GM19328 (cell line): ENCODE measurements around the gene CES5A.
"Not testable (repeated sequence)": the region's sequence is repeated elsewhere in the genome, so short reads cannot be mapped to it uniquely, and the experiment has no call there.

Experiments used
- ATAC-seq: cut with Tn5 transposase; IDR thresholded peaks from one replicate; pipeline ENCODE4 v1.9.1; 2021; ENCODE audit warnings: mild to moderate bottlenecking, moderate library complexity; ENCODE audit not compliant: unreplicated experiment

Gene CES5A, protein sequence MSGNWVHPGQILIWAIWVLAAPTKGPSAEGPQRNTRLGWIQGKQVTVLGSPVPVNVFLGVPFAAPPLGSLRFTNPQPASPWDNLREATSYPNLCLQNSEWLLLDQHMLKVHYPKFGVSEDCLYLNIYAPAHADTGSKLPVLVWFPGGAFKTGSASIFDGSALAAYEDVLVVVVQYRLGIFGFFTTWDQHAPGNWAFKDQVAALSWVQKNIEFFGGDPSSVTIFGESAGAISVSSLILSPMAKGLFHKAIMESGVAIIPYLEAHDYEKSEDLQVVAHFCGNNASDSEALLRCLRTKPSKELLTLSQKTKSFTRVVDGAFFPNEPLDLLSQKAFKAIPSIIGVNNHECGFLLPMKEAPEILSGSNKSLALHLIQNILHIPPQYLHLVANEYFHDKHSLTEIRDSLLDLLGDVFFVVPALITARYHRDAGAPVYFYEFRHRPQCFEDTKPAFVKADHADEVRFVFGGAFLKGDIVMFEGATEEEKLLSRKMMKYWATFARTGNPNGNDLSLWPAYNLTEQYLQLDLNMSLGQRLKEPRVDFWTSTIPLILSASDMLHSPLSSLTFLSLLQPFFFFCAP

DNA sequence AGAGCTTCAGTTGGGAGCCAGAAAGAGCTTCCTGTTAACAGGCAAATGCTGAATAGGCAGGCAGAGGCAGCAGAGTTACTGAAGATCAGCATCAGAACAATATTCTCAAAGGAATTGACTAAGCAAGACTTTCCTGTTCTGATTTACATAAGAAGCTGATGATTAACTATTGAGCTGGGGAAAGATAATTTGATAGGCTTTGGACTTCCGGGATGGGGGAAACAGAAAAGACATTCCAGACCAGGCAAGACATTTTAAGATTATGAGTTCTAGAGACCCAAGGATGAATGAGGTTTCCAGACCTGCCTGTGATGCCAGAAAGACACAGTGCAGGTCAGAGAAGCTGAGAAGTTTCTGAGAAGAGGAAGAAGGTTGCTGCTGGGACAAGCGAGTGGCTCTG, at the start of gene CES5A:
CES5A (minus strand) TSS at position 101 of the 400 bp plus-strand sequence. CDS start 152 bp downstream, outside the sequence.
- no peak for ATAC-seq

DNA sequence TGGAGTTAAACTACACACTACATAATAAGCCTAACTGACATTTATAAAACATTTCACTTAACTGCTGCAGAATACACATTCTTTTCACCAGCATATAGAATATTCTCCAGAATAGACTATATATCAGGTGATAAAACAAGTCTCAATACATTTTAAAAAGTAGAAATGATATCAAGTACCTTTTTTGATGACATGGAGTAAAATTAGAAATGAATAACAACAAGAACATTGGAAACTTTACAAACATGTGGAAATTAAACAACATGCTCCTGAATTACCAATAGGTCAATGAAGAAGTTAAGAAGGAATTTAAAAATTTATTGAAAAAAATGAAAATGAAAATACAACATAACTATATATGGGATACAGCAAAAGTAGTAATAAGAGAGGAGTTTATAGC, 47.5 kb upstream of the CES5A start:
- ATAC-seq, result no peak

DNA sequence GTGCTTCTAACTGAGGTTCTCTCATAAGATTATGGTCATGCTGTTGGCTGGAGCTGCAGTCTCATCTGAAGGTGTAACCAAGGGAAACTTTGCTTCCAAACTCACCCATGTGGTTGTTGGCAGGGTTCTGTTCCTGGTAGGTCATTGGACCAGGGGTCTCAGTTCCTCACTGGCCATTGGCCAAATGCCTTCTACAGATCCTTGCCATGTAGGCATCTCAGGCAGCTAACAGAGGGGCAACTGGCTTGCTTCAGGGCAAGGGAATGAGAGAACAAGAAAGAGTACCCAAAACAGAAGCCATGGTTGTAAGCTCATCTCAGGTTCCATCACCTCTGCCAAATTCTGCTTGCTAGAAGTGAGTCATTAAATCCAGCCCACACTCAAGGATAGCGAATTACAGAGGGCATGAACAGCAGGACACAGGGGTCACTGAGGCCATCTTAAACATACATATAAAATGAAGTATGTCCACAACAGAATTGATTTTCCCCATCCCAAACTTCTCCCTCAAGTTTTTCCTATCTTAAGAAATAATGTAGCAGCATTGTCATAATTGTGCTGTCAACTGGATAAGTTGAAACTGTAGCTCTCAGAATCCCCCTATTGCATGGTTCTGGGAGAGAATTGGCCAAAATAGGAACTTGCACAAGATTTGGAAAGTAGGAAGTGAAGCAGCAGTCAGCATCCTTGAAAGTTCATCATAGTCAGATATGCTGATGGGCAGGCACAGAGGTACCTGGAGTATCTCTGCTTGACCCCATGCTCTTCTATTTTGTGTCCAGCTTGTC, 42.4 kb upstream of the CES5A start:
- ATAC-seq, result no peak

DNA sequence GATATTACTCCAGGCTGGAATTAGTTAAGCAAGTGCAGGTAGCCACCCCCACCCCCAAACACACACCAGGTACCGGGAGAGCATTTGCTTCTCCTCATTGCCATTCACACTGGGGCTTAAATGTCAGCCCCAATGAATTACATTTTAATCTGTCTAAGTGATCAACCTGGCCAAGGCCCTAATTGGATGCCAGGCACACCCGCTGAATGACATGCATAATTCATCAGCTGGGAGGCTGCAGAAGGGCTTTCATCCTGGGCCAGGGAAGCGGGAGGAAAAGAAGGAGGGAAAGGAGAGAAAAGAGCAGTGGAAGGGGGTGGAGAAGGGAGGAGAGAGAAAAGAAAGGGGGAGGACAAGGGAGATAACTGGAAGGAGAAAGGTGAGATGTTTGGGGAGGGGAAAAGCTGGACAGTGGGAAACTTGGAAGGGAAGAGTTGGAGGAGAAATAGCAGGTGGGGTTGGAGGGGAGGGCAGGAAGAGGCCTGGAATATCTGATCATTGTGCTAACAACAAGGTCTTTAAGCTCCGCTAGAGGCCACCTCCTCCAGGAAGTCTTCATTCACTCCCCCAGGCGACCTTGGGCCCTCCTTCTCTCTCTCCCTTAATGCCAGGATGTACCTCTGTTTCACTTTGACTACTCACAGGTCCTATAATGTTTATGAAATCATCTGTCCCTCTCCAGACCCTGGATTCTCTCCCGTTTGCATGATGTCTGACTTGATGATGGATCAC, 40.1 kb upstream of the CES5A start:
- no peak for ATAC-seq

DNA sequence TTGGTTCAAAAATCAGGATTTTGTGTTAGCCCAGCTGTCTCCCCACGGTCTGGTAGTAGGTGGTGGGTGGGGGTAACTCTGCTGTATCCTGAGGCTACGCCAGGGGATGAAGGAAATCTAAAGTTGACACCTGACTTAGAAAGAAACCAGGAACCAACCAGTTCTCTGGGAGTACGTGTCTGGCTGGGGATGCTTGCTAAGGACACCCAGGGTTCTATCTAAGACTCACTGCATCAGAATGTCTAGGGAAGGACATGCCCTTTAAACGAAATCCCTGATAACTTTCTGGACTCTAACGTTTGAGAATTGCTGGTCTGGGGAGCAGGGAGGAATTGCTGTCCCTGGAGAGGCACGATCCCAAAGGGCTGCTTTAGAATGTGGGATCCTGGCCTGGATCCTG, 39.2 kb upstream of the CES5A start:
- ATAC-seq, result no peak

DNA sequence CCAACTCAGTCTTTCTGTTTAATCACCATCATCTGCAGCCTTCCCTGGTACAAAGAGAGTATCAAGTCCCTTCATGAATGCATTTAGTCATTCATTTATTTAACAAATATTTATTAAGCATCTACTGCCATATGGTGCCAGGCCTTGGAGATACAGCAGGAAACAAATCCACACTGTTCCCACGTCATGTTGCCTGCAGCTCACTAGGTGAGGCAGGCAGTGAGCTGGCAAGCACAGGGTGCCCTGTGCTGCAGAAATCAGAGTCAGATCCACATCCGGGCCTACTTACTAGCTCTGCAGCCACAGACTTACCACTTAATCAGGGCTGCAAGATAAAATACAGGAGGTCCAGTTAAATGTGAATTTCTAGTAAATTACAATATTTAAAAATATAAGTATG, 38.5 kb upstream of the CES5A start:
- no peak for ATAC-seq

DNA sequence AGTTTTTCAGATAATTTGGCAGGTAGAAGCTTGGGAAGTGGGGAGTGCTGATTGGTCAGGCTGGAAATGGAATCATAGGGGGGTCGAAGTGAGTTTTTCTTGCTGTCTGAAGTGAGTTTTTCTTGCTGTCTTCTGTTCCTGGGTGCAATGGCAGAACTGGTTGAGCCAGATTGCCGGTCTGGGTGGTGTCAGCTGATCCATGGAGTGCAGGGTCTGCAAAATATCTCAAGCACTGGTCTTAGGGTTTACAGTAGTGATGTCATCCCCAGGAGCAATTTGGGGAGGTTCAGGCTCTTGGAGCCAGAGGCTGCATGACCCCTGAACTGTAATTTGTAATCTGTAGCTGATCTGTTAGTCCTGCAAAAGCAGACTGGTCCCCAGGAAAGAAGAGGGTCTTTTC, 37.9 kb upstream of the CES5A start:
- not testable (repeated sequence) for ATAC-seq

DNA sequence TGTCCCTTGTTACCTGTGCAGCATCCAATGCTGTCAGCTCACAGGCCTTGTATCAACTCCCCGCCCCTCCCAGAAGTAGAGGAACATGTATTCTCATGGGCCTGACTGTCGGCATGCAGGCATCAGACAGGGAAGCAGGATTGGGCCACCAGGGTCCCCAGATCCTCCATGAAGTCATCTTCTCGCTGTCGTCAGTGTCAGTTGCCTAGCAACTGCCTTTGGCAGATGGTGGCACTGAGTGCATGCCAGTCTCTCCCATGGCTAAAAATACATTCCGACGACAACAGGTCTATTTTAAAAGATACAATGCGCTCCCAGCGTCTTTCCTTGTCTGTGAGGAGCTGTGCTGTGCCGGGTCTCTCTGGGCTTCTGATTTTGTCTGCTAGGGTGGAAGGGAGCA, 36.8 kb upstream of the CES5A start:
- ATAC-seq, result no peak

DNA sequence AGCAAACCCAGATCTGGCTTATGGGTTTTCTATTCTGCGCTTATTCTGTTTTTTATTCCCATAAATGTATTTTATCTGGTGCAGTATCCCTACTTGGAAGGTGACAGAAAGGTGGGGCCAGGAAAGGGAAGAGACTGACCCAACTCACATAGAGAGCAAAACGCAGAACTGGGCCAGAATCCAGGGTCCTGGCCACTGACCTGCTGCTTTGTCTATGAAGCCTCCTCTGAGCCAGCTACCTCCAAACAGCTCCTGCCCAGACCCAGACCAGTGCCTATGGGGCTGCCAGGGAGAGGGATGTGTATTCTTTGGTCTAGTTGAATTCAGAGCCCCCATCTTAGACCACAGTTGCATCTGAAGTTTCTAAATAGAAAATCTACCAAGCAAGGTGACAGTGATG, 36.4 kb upstream of the CES5A start:
- no peak for ATAC-seq

DNA sequence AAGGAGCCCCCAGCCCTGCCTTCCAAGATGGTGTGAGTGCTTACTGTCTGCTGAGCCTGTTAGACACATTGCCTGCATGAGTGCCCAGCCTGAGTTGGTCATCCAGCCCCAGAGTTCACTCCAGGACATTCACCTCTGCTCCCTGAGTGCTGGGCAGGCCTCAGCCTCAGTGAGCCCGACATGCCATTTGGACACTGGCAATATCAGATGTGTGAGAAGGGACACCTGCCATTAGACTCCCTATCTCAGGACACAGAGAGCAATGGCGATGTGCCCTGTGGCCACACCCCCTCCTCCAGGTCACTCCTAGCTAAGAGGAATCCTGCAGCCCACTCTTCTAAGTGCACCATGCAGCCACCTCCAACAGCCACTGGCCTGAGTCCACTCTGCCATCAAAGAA, 34.7 kb upstream of the CES5A start:
- ATAC-seq, result no peak

DNA sequence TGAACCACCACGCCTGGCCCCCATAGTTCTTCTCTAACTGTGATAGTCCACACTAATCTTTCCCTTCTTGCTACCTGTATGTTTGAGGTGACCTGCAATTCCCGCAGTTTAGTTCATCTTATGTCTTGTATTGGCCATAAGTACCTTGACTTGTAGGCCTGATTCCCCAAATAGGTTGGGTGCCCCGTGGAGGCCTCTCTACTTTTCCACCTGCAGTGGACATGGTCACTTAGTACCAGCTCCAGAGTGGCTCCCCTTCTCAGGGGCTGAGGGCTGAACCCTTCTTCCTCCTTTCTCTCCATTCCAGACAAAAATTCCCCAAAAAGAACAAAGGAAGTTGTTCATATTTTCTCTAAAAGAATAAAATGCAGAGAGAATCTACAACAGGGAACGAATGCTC, 33.5 kb upstream of the CES5A start:
- no peak for ATAC-seq

DNA sequence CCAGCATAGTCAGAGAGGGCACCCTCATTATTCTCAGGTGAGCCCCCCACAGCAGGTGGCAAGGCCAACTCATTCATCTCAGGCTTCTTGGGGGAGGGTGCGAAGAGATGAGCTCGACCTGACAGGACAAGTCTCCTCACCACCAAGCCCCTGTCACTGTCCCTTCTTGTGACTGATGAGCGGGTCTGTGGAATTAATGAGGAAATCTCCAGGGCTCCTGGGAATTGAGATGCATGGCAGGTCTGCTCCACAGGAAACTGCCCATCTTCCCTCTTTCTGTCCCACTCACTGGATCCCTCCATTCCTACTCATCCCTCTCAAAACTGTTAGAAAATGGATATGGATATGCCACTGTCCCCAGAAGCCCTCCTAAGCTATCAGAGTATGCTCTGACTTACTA, 32.5 kb upstream of the CES5A start:
- no peak for ATAC-seq

DNA sequence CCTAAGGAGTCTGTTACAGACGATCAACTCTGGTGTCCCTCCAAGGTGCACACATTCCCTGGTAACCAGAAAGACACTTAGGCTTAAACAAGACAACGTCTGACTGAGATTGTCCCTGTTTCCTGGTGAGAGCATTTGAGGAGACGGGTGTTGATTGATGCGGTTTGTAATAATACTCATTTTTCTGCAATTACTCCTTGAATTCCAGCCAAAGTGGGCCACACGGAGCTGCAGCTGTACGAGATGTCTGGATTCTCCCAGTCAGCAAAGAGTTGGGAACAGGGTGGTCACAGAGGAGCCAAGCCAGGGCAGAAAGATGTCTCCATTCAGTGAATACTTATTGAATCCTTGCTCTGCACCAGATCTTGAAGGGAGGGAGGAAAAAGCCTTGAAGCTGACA, 30.9 kb upstream of the CES5A start:
- no peak for ATAC-seq

DNA sequence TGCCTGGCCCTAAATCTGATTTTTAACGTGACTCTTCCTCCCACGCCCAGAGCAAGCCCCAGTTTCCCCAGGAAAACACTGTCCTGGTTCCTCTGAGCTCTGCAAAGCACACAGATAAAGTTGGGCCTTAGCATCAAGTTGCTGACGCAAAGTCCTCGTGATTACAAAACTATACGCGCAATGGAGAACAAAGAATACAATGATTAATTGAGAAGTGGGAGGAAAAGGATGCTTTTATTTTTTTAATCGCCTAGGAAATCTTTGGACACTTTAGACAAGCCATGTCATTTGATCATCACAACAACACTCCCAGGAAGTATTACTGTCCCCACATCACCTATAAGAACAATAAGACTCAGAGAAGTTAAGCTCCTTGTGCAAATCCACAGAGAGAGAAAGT, 30.5 kb upstream of the CES5A start:
- no peak for ATAC-seq

DNA sequence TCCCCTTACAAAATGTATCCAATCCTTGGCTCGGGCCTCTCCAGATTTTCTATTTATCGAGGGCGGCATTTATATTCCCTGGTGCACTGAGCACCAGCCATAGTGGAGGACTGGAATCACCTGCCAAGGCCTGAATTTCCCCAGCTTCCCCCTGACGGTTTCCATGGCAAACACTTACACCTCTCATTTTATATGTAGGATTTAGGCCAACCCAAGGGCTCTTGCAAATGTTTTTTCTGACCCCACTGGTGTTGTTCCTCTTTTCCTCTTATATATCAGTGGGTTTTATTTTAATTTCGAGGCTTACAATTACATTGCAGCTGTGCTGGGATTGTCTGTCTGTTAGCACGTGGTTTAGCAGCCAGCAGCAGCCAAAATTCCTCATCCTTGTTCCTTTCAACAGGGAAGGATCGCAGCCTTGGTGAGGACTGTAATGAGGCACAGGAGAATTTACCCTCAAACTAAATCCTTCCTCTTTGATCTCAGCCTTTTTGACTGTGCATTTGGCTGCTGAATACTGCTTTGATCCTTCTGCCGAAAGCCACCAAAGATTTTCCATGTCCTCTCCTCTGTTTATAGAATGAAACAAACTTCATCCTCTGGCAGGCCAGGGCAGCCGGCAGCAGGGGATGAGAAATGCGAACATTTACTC, 26.5 kb upstream of the CES5A start:
- ATAC-seq, result no peak

DNA sequence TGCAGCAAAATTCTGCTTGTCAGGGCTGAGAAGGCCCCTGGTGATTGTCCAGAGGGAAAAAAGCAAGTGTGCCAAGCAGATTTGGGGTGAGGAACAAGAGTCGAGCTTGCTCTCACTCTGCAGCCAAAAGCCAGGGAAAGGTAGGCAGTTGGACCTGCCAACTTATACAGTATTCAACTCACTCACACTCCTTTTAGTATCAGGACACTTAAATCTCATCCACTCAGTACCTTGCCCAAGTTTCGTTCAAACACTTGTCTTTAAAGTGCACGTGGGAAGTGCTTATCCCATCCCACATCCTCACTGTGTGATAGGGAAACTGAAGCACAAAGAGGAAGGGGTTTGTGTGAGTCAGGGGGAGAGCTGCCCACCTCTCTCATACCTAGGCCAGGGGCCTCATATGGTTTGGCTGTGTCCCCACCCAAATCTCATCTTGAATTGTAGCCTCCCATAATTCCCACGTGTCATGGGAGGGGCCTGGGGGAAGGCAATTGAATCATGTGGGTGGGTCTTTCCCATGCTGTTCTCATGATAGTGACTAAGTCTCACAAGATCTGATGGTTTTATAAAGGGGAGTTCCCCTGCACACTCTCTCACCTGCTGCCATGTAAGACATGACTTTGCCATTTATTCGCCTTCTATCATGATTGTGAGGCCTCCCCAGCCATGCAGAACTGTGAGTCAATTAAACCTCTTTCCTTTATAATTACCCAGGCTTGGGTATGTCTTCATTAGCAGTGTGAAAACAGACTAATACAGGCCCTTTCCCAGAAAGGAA, 25.6 kb upstream of the CES5A start:
- ATAC-seq, result no peak

DNA sequence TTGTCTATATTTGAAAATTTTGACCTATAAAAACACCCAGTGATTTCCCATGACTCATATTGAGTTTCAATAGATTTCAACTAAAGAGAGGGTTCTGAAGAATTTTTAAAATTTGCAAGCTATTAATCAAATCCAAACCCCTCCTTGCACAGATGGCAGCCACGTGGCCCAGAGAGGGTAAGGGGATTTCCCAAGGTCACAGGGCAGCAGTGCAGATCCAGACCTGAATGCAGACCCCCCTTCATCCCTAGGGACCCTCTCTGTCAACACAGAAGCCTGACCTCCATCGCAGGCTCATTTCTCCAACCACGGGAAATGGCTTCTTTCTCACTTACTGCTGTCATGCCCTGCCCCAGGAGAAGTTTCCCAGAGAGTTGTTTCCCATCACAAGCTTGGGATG, 24.7 kb upstream of the CES5A start:
- no peak for ATAC-seq

DNA sequence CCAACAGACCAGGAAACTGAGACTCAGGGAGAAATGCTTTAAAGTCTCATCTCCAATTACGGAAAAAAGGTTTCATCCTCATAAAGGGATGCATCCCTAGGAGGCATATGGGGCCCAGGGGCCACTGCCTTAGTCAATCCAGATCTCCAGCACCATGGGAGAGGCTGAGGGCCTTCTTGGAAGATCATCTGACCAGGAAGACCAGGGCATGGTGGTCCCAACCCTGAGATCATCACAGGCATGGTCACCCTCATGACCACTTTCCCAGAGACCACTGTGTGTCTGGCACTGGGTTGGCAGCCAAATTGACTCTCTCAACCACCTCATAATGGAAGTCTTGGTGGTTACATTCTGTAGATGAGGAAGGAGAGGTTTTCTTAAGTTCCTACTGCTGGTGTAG, 23.4 kb upstream of the CES5A start:
- no peak for ATAC-seq

DNA sequence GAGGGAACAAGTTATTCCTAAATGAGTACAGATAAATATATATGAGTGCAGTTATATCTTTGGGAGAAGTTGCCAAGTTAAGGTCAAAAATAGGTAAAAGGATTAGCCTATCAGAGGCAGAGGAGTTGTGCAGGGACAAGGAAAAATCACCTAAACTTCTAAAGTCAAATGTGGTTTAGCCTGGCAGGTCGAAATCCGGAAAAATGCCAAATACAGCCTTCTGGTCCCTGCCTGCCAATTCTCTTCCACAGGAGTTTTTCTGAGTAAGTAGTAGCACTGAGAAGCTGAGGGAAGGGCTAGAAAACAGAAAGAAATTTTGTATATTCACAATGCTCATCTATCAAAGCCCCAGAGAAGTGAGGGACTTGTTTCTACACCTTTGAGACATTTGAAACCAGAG, 17.6 kb upstream of the CES5A start:
- ATAC-seq, result no peak

DNA sequence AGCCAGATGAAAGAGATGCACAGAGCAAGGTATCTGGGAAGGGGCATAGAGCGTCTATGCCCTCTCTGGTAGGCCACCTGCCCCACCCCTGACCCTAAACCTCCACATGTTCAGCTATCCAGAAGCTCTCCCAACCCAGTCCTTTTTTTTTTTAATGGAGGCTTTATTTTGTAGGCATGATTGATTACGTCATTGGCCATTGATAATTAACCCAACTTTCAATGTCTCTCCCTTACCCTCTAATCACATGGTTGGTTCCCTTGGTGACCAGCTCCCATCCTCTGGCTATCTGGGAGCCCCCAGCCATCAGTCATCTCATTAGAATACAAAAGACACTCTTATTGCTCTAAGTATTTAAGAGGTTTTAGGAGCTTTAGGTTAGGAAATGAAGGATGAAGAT, 14.3 kb upstream of the CES5A start:
- no peak for ATAC-seq
